Measurements from ENCODE around the gene EPB41. TPM values are rescaled to one million over a fixed set of nuclear protein-coding genes. Genes with fewer than 3 reads are reported as not detected.

The EPB41 gene
- polyA plus RNA-seq, 2 of the 4 experiments (the other 2 are of a cell fraction) = 4.9 to 12.8 TPM

- no peak for TF ChIP-seq ZC3H11A (IDR thresholded peaks at IDR 0.05)
- no peak for TF ChIP-seq FOSB (CRISPR knock-in tag; IDR thresholded peaks at IDR 0.05)
- no peak for TF ChIP-seq FOXS1 (CRISPR knock-in tag; IDR thresholded peaks at IDR 0.05)
- TF ChIP-seq HES2 (IDR thresholded peaks at IDR 0.05) = no peak
- no peak for TF ChIP-seq TFCP2L1 (CRISPR knock-in tag; IDR thresholded peaks at IDR 0.05)
- no peak for TF ChIP-seq RCOR1 (IDR thresholded peaks at IDR 0.05; ENCODE audit: low read depth, low read length)
- TF ChIP-seq ELK1 (IDR thresholded peaks at IDR 0.05; ENCODE audit: low read depth, low read length) = no peak
- TF ChIP-seq HDAC2 (IDR thresholded peaks at IDR 0.05) = no peak
- no peak for TF ChIP-seq BCL3 (IDR thresholded peaks at IDR 0.05)
- no peak for TF ChIP-seq MYC (IDR thresholded peaks at IDR 0.05; ENCODE audit: borderline replicate concordance, low read length)
- ATAC-seq = no peak
- ChIA-PET POLR2A (no interaction called here), CTCF (interaction anchor here (0.8 to 1.2 kb wide), 3 partner anchors 15 to 107 kb away, joined by 3 read pairs; no protein-coding TSS in a partner anchor)
- no peak for FAIRE-seq
- Histone ChIP-seq H3K4me1 (0 out of 3 replicates have a peak, but pooled peaks cover 3% of the 10 kb centered on the region), H3K4me2 (no peak overlapping the region), H3K4me3 (no peak overlapping the region), H3K27ac (no peak overlapping the region), H3K9me3 (no peaks in the 10 kb centered on the region)
- no peak for DNase-seq (ENCODE audit: low read depth in 1 of 2, low spot score in 1 of 2)
- WGBS (ENCODE audit: missing lambda C conversion rate) = 93% methylated on average over 1 of the region's 1 CpG
These were observed 71.1 kb downstream of the EPB41 start for GRCh38 chr1:28985427-28985826.

- CTCF ChIA-PET = interaction anchor here (0.7 kb wide), 1 partner anchor 105 kb away, joined by 3 read pairs; no protein-coding TSS in a partner anchor
- no peak for FAIRE-seq
These were observed 72.0 kb downstream of the EPB41 start for GRCh38 chr1:28986306-28986910.

More at GRCh38 chr1:28986306-28986910, 72.0 kb downstream of the EPB41 start:
- DNase-seq (ENCODE audit: low read depth in 1 of 2, low spot score in 1 of 2) = no peak
- H3K4me1 ChIP-seq = 0 out of 3 replicates have a peak, but pooled peaks cover 3% of the 10 kb centered on the region
- H3K9me3 ChIP-seq = no peaks in the 10 kb centered on the region
- no peak for ATAC-seq
- WGBS (ENCODE audit: missing lambda C conversion rate) = 89% methylated on average over 10 of the region's 10 CpGs
- no peak overlapping the region for H3K27ac ChIP-seq
- POLR2A ChIA-PET = no interaction called here
- H3K4me3 ChIP-seq = no peak overlapping the region
- TF ChIP-seq PHF8 (IDR thresholded peaks at IDR 0.05; ENCODE audit: borderline replicate concordance, low read depth) = no peak
- no peak for TF ChIP-seq CBX8 (IDR thresholded peaks at IDR 0.05)
- TF ChIP-seq HOXB13 (CRISPR knock-in tag; IDR thresholded peaks at IDR 0.05; ENCODE audit: low read depth) = no peak
- TF ChIP-seq NFE2L2 (conservative IDR thresholded peaks at IDR 0.05; ENCODE audit: low read length) = no peak
- no peak for TF ChIP-seq MAX (IDR thresholded peaks at IDR 0.05)
- TF ChIP-seq ELK1 (IDR thresholded peaks at IDR 0.05; ENCODE audit: low read depth, low read length) = no peak
- no peak for TF ChIP-seq MYC (IDR thresholded peaks at IDR 0.05; ENCODE audit: borderline replicate concordance, low read length)
- no peak for TF ChIP-seq REST (IDR thresholded peaks at IDR 0.05)
- no peak for TF ChIP-seq SMC3 (IDR thresholded peaks at IDR 0.05)
- TF ChIP-seq NR3C1 (IDR thresholded peaks at IDR 0.05) = no peak
- no peak overlapping the region for H3K4me2 ChIP-seq

Measured in A549 (cell line).